Activated gamma-delta T cell treated with anti-CD3 and anti-CD28 coated beads, Interleukin-2, amount 50 U/mL, for 16 hours (primary cell): ENCODE data around the gene LIN7A.
"Not testable (repeated sequence)": the region's sequence is repeated elsewhere in the genome, so short reads cannot be mapped to it uniquely, and the experiment has no call there.

Experiments used
- DNase-seq: peaks from one replicate; pipeline ENCODE4 v3.0.0-alpha.2; 2020; ENCODE audit warnings: low read depth

The LIN7A gene

DNA sequence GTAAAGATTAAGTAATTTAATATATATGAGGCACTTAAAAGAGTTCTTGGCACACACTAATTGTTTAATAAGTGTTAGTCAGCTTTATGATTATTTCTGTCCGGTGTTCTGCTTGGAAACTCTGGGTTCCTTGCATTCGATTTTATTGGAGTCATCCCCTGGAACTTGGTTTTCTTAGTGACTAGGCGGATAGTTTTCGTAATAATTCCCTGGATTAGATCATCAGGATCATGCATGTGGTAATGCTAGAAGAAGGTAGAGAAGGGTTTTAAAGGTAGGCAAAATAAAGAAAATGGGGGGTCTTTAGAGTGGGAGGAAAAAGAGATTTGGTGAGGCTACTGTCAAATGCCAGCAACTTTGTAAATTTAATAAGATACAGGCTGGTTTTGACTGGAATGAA lies 132.6 kb downstream of the LIN7A start:
- DNase-seq, result no peak

DNA sequence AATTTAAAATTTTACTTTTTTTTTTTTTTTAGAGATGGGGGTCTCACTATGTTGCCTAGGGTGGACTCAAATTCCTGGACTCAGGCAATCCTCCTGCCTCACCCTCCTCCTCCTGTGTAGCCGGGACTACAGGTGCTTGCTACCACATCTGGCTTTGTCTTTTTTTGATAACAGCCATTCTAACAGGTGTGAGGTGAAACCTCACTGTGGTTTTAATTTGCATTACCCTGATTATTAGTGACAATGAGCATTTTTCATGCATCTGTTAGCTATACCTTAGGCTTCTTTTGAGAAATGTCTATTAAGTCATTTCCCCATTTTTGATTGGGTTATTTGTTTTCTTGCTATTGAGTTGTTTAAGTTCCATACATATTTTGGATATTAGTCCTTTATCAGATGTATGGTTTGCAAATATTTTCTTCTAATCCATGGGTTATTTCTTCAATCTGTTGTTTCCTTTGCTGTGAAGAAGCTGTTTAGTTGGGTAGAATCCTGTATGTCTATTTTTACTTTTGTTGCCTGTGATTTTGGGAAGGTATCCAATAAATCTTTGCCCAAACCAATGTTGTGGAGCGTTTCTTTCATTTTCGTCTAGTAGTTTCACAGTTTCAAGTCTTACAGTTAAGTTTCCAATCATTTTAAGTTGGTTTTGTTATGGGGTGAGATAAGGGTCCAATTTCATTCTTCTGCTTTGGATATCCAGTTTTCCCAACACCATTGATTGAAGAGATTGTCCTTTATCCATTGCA lies 134.9 kb downstream of the LIN7A start:
- DNase-seq, result no peak

DNA sequence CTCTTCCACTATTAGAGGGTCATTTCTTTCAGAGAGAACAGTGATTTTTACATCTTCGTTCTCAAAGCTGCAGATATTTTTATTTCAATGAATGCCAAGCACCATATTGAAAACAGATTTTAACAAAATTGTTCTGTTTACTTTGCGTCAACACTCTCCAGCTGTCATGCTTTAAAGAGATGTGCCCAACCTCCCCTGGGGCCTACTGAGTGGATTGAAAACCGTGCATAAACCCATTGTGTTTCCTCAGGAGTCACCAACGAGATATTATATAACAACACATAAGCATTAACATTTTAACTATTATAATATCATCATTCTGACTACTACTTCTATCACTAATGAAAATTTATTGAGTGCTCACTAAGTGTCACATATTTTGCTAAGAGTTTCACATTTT lies 139.5 kb downstream of the LIN7A start:
- DNase-seq, result no peak

DNA sequence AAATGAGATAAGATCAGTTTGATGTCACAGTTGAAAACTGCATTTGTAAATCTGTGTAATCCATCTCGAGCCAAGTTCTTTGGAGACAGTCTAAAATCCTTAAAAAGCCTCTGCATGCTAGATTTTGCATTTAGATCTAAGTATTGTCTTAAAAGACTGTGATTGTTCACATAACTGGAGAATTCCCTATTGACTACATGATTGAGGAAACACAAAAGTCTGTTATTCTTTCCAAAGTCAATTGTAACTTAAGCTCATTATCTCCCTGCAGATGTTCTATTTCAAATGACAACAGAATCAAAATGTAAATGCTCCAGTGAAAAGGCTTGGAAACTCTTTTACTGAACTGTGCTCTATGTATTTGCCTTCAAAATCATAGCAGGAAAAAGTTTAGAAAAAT lies 143.2 kb downstream of the LIN7A start:
- DNase-seq, result no peak

DNA sequence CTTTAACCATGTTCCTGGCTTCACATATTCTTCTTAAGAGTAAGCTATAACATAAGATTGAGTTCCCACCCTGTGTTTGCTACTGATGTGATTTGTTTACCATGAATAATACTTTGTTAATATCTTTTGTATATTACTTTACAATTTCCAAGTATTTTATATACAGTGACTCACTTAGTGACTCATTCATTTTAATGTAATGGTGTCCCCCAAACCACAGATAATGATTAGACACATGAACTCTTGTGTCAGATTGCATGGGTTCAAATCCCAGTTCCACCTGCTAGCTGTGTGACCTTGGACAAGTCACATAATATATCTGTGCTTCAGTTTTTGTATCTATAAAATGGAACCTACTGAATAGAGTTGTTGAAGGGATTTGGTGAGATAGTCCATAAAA lies 144.9 kb downstream of the LIN7A start:
- DNase-seq, result no peak

DNA sequence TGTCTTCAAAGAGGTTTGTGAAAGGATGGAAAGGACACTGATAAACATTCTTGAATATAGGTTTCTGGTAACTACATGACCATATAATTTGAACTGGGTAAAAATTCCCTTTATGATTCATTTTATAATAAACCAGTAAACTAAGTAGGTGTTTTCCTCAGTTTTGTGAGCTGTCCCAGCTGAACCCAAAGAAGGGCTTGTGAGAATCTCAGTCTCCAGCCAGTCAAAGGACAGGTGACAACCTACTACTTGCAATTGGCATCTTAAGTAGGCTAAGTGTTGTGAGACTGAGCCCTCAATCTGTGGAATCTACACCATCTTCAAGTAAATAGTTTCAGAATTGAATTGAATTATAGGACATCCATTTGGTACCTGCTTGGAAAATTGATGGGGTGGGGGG lies 145.9 kb downstream of the LIN7A start:
- no peak for DNase-seq

DNA sequence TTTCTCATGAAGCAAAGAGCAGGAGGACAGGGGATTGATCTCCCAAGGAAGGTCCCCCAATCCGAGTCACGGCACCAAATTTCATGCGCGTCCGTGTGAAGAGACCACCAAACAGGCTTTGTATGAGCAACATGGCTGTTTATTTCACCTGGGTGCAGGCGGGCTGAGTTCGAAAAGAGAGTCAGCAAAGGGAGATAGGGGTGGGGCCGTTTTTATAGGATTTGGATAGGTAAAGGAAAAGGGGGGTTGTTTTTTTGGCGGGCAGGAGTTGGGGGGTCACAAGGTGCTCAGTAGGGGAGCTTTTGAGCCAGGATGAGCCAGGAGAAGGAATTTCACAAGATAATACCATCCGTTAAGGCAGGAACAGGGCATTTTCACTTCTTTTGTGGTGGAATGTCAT lies 149.3 kb downstream of the LIN7A start:
- not testable (repeated sequence) for DNase-seq

DNA sequence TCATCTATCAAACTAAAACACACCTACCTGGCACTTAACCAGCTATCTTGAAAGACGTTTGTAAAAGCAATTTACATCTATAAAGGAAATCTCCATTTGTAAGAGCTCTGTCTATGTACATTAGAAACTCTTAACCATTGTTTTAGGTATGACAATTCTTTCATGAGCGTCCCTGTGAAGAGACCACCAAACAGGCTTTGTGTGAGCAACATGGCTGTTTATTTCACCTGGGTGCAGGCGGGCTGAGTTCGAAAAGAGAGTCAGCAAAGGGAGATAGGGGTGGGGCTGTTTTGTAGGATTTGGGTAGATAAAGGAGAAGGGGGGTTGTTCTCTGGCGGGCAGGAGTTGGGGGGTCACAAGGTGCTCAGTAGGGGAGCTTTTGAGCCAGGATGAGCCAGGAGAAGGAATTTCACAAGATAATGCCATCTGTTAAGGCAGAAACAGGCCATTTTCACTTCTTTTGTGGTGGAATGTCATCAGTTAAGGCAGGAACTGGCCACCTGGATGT lies 154.7 kb downstream of the LIN7A start:
- not testable (repeated sequence) for DNase-seq

DNA sequence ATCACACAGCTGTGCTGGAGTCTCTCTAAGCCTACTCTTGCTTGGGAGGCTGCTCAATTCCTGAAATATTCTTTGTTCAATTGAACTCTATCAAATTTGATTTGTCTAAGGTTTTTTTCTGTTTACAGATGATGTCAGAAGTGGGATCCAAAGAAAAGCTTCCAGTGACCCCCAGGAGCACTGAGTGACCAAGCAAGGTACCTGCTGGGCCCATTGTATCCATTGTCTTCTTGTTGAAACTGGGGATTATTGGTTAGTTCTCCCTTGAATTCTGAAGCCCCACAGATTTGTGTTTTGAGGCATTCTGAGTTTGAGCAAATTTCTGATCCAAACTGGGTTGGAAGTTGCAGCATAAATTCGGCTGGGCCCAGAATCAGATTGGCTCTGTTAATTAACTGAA lies 156.4 kb downstream of the LIN7A start:
- DNase-seq, result no peak

DNA sequence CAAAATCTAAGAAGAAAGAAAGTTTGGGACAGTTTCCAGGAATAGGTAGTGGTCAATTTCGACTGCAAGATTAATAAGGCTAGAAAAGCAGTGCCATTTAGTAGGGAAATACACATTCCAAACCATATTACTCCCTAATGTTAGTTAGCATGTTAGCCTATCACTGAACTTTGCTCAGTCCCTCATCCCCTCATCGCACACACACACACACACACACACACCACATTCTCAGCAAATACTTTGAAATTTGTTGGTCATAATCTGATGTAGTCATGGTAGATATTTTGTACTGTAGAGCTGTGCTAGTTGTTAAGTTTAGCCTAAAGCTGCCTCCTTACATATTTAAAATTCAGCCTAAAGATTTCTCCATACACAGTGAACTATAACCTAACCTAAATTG lies 157.0 kb downstream of the LIN7A start:
- no peak for DNase-seq

DNA sequence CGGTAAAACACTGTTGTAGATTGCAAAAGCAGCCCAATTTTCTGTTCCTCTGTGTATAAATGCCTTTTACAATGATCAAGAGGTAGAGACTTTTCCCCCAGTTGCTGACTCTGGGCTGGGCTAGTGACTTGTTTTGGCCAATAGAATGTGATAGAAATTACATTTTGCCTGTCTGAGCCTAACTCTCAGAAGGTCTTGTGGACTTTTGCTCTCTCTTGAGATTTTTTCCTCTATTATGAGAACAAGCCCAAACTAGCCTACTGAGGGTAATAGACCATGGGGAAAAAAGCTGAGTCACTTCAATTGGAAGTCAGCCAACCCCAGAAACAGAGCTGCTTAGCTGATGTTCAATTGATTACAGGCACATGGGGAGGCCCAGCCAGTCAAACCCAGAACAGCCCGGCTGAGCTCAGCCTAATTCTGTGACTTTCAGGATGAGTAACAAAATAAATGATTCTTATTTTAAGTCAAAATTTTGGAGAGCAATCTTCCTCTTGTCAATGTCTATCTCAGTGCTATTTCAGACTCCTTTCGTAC lies 159.7 kb downstream of the LIN7A start:
- no peak for DNase-seq

DNA sequence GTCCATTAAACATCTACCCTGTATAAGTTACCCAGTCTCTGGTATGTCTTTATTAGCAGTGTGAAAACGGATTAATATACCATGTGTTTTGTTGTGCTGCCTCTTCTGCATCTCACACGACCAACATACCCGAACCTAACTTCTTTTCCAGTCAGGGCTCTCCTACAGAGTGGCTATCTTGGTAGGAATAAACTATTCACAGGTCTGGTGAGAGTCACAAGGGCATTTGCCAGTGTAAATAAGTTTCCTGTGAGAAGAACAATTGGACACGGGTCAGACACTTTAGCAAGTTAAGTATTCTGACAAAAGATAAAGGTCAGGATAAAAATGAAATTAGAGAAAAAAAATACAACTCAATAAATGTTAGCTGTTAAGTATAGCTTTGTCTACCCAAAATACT lies 160.1 kb downstream of the LIN7A start:
- no peak for DNase-seq

DNA sequence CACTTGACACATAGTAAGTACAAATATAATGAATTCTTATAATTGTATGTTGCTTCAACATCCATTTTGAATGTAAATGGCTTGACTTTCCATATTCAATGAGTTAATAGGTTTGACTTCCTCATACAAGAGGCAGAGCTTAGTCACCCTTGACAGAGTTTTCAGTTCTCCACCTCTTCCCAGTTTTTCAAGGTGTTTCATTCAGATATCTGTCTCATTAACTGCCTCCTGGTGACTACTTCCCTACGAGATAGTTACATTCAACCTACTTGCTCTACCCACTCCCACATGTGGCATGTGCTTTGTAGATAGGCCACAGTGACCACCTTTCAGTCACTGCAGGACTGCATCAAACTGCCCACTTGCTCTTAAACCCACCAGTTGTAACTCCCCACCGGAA lies 161.0 kb downstream of the LIN7A start:
- DNase-seq, result no peak

DNA sequence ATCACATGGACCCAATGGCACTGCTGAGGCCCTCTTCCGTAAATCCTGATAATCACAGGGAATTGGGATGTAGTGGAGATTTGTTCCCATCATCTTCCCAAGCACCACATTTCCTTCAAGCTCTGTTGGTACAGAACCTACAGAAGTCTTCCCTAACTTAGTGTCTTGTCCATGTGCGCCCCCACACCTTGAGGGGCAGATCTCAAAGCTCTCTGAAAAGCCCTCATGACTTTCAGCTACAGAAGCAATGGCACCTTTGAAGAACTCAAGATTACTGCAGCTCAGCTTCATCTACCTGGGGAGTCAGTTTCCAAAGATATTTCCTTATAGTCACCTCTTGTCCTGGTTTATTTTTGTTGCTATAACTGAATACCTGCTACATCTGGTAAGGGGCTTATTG lies 166.8 kb downstream of the LIN7A start:
- DNase-seq, result no peak

DNA sequence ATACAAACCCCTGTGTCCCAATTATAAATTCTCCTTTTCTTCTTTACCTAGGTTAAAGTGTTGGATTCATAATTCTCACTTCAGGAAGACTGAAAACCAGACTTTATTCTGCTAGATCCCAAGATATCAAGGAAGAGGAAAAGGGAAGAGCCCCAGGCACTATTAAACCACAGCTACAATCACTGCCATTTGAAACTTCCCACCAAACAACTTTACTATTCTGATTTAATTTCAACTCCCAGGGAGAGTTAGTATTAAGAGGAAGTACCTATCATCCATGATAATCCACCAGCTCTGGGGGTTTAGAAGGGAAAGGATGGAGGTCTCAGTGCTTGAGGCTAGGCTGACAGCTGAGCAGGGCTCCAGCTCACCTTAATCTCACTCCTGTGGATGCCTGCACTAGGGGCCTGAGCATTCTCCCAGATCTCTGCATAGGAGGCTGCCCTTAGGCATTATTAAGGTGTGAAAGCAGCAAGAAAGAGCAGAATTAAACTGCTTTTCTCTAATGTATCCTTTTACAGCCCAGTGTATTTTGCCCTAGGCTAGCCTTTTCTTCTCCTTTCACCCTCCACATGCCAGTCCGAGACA lies 168.1 kb downstream of the LIN7A start:
- DNase-seq, result no peak

DNA sequence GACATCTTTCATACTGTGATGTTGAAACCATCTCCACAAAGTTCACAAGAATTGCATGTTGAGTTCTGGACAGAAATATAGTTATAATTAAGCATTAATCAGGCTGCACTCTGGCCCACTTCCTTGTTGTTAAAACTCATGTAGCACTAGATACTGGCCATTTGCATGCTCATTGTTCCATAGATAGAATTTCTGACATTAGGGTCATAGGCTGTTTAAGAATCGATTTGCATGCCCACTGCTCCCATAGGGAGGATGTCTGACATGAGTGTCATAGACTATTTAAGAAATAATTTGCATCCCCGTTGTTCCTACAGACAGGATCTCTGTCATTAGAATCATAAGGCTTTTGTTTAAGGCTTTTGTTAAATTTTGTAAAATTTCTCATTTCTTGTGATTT lies 170.8 kb downstream of the LIN7A start:
- no peak for DNase-seq

DNA sequence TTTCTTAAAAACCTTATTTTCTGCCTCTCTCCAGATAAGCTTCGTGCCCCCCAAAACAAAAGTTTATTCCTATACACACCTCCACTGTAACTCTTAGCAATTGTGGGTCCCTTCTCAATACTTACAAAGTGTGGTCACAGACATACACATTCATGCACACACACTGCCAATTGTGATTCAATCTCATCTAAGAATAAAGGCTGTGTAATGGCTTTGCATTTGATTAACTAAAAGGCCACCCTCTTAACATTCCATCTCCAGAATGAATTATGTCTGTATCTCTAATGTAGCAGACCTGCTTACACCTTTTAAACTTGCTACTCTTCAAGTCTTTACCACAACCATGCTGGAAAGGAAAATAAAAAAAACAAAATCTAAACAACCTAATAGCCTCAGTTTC lies 171.5 kb downstream of the LIN7A start:
- no peak for DNase-seq

DNA sequence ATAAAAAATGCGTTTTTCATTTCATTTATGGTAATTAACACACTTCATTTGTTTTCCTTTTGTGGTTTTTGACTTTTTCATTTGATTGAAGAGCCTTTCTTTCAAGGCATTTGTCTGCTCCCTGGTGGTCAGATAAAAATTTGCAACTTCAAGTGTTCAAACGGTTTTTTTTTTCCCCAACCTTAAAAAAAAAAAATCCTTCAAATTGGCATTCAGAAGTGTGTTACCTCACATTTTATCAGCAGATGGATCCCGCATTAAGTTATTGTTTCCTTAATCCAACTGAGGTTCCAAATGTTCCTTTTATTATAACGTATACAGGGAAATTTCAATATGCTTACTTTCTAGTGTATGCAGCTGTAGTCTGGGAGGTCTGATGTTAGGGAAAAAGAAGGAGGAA lies 173.9 kb downstream of the LIN7A start:
- DNase-seq, result no peak

DNA sequence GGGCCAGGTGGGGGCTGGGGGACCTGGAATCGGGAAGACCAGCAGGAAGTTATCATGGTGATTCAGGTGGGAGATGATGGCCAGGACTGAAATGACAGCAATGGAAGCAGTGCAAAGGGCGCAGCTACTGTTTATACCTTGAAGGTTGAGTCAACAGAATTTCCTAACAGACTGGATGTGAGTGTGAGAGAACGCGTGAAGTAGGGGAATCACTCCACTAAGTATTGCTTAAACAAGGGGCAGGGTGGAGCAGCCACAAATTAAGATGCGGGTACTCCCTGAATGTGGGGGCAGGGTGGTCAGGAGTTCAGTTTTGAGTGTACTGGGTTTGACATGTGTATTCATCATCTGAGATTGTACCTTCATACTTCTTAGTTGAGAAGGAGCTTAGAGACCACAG lies 175.9 kb downstream of the LIN7A start:
- DNase-seq, result no peak

DNA sequence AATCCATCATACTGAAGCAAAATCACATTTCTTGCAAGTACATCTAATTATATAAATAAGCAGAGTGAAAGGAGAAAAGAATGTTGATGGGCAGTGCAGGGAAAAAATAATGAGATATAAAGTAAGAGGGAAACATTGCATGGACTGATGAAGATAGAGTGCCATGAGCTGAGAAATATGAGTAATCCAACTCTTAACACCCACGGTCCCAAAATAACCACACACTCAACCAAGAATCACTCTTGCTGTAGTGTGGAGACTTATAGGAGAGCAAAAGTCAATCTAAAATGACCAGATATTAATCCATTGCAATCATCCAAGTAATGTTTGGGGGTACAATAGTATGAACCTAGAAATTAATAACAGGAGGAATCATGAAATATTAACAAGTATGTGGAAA lies 180.9 kb downstream of the LIN7A start:
- DNase-seq, result no peak

DNA sequence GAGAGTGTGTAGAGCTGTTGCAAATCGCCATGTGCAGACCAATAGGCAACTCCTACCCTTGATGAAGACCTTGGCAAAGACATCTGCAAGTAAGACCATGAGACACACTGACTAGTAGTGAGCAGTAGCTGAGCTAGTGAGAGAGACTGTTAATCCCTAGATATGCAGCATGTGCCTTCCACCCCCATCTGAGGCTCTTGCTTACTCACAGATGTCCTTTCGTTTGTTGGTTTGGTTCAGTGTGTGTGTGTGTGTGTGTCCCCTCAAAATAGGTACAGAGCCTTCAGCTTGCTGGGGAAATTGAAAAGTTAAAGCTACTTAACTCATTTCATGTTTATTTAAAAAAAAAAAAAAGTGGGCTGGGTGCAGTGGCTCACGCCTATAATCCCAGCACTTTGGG lies 183.5 kb downstream of the LIN7A start:
- DNase-seq, result no peak

DNA sequence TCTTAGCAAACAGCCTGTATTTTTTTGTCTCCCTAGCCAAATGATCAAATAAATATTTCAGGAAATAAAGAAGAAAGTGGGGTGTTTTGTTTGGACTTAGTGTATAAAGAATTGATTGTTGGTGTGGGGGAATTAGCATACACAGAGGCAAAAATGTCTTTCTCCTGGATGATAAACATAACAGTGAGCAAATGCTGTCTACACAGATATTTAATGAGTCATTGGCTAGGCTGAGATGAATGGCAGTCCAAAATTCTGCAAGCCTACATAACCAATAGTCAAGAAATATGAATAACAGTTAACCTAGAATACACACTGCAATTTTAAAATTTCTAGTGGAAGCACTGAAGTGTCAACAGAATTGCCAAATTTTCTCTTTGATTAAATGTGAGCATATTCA lies 185.3 kb downstream of the LIN7A start:
- DNase-seq, result no peak

DNA sequence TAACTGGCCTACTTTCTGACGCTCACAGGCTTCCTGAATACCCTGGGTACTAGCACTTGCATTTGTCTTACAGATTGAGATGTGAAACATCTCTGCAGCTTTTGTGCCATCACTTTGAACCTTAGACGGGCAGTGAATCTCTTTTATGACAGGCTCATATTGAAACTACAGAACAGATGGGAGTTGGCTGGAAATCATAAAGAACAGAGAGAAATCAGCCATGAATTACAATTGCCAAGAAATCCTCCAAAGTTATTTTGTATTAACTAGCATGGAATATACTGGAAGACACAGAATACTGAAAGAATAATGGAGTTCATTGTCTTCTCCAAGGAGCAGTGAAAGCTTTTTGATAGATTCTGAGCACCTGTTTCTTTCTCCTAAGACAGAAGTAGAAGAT lies 188.3 kb downstream of the LIN7A start:
- no peak for DNase-seq

DNA sequence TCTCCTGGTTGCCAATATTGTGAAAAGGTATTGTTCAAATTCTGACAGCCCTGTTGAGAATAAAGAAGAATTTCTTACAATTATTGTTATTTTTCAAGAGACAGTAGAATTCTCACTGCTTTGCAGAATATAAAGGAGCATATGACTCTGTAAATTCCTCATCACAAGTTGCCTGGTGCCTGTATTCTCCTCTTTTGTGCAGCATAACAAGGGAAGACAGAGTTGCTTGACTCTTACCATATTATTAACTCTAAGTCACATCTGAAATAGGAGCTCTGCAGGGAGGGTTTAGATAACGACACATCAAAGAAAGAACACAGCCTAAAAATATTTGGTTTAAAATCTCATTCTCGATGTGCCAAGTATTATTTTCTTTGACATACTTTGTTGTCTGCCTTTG lies 189.9 kb downstream of the LIN7A start:
- DNase-seq, result no peak
